ENCODE measurements around the gene SMTNL2. TPM values are rescaled to one million over a fixed set of nuclear protein-coding genes. Genes with fewer than 3 reads are reported as not detected.

SMTNL2 gene
- total RNA-seq, 1 donor from 2014 or later = 1.7 TPM

- no peak overlapping the region for H3K4me3 Mint-ChIP-seq (ENCODE audit: unreplicated experiment)
- DNase-seq (ENCODE audit: extremely low spot score, unreplicated experiment) = no peak
- peaks cover 20% of the 10 kb centered on the region for H3K36me3 Mint-ChIP-seq (ENCODE audit: unreplicated experiment)
- H3K27ac Mint-ChIP-seq (ENCODE audit: unreplicated experiment) = no peak overlapping the region
- TF ChIP-seq CTCF (IDR thresholded peaks at IDR 0.05) = no peak
- no peaks in the 10 kb centered on the region for H3K4me1 Mint-ChIP-seq (ENCODE audit: unreplicated experiment)
- no peaks in the 10 kb centered on the region for H3K9me3 Mint-ChIP-seq (ENCODE audit: unreplicated experiment)
- no peaks in the 10 kb centered on the region for H3K27me3 Mint-ChIP-seq (ENCODE audit: unreplicated experiment)
These were observed 38.9 kb upstream of the SMTNL2 start for GRCh38 chr17:4545217-4545951.

- Mint-ChIP-seq H3K27ac (ENCODE audit: unreplicated experiment) (no peak overlapping the region), H3K4me1 (ENCODE audit: unreplicated experiment) (no peaks in the 10 kb centered on the region), H3K27me3 (ENCODE audit: unreplicated experiment) (no peaks in the 10 kb centered on the region), H3K4me3 (ENCODE audit: unreplicated experiment) (no peak overlapping the region), H3K9me3 (ENCODE audit: unreplicated experiment) (no peaks in the 10 kb centered on the region), H3K36me3 (ENCODE audit: unreplicated experiment) (peaks cover 20% of the 10 kb centered on the region)
- TF ChIP-seq CTCF (IDR thresholded peaks at IDR 0.05) = no peak
- DNase-seq (ENCODE audit: extremely low spot score, unreplicated experiment) = no peak
These were observed 37.0 kb upstream of the SMTNL2 start for GRCh38 chr17:4547118-4547906.

- Mint-ChIP-seq H3K27me3 (ENCODE audit: unreplicated experiment) (no peaks in the 10 kb centered on the region), H3K4me3 (ENCODE audit: unreplicated experiment) (no peak overlapping the region), H3K36me3 (ENCODE audit: unreplicated experiment) (peaks cover 20% of the 10 kb centered on the region), H3K9me3 (ENCODE audit: unreplicated experiment) (no peaks in the 10 kb centered on the region), H3K27ac (ENCODE audit: unreplicated experiment) (no peak overlapping the region), H3K4me1 (ENCODE audit: unreplicated experiment) (no peaks in the 10 kb centered on the region)
- peak; percentile 83 for DNase-seq (ENCODE audit: extremely low spot score, unreplicated experiment)
- TF ChIP-seq CTCF (IDR thresholded peaks at IDR 0.05) = no peak
These were observed 36.3 kb upstream of the SMTNL2 start for GRCh38 chr17:4548061-4548461.

GRCh38 chr17:4548721-4549531 is 35.4 kb upstream of the SMTNL2 start:
- Mint-ChIP-seq H3K4me3 (ENCODE audit: unreplicated experiment) (no peak overlapping the region), H3K27ac (ENCODE audit: unreplicated experiment) (no peak overlapping the region), H3K9me3 (ENCODE audit: unreplicated experiment) (no peaks in the 10 kb centered on the region), H3K4me1 (ENCODE audit: unreplicated experiment) (peaks cover 4% of the 10 kb centered on the region), H3K27me3 (ENCODE audit: unreplicated experiment) (no peaks in the 10 kb centered on the region), H3K36me3 (ENCODE audit: unreplicated experiment) (peaks cover 24% of the 10 kb centered on the region)
- TF ChIP-seq CTCF (IDR thresholded peaks at IDR 0.05) = no peak
- DNase-seq (ENCODE audit: extremely low spot score, unreplicated experiment) = no peak

Measured in osteocyte (in vitro differentiated cells).